Stimulated activated naive B cell treated with anti-CD40 and anti-IgM and Interleukin-4, amounts not matched to agents 10 μg/mL and 1 μg/mL and 100 μg/mL, for 72 hours (primary cell): ENCODE measurements around the gene KRAS.
A peak's percentile ranks its signal among the peaks of the same experiment; 100 is the strongest.

Source experiments
- ATAC-seq, 2 donors: fragments of 150-1000 bp; cut with Tn5 transposase; replicated peaks; 2 replicates each; pipeline ENCODE4 v1.10.0; 2021; ENCODE audit warnings: moderate library complexity in 1 of 2
- DNase-seq: peaks from one replicate; pipeline ENCODE4 v3.0.0; 2021
- H3K27ac Mint-ChIP-seq: one replicate; pipeline ENCODE4 v1.8.0; 2022; ENCODE audit warnings: mild to moderate bottlenecking, mixed read lengths
- H3K27me3 Mint-ChIP-seq, 2 donors: one replicate each; pipeline ENCODE4 v1.8.0; 2022; ENCODE audit warnings: mixed read lengths in 2 of 2
- H3K36me3 Mint-ChIP-seq, 2 donors: one replicate each; pipeline ENCODE4 v1.8.0; 2022; ENCODE audit warnings: mixed read lengths in 2 of 2, mild to moderate bottlenecking in 1 of 2
- H3K4me1 Mint-ChIP-seq, 2 donors: one replicate each; pipeline ENCODE4 v1.8.0; 2022; ENCODE audit warnings: mixed read lengths in 2 of 2, mild to moderate bottlenecking in 1 of 2
- H3K4me3 Mint-ChIP-seq, 2 donors: one replicate each; pipeline ENCODE4 v1.8.0; 2022; ENCODE audit warnings: mild to moderate bottlenecking in 2 of 2, mixed read lengths in 2 of 2, moderate library complexity in 1 of 2
- H3K9me3 Mint-ChIP-seq, 2 donors: one replicate each; pipeline ENCODE4 v1.8.0; 2022; ENCODE audit warnings: mixed read lengths in 2 of 2, mild to moderate bottlenecking in 1 of 2

Gene KRAS

DNA sequence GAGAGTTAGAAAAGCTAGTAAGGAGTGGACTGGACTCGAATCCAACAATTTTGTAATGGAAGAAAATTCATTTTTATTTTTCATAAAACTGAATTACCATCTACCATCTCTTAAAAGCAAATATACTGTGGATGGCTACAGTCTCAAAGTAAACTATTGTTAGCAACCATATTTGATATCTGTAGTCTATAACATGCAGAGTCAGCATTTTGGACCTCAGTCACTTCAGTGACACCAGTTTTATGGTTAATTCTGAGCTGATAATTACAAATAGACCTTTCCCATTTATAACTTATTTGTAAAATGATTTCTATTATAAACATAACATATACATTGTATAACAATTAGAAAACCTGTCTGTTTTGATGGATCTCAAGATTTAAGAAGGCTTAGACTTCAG, 2.0 kb downstream of the KRAS start:
- peaks cover 28 to 33% of the 10 kb centered on the region in 2 donors for H3K36me3 Mint-ChIP-seq
- ATAC-seq (no peak), DNase-seq (no peak)
- no peak overlapping the region for H3K27ac Mint-ChIP-seq
- peak overlapping the region; percentile 65 to 94 for H3K4me3 Mint-ChIP-seq
- peaks cover 4 to 5% of the 10 kb centered on the region in 2 donors for H3K9me3 Mint-ChIP-seq
- H3K27me3 Mint-ChIP-seq = no peaks in the 10 kb centered on the region
- H3K4me1 Mint-ChIP-seq = peaks cover 30 to 61% of the 10 kb centered on the region in 2 donors

DNA sequence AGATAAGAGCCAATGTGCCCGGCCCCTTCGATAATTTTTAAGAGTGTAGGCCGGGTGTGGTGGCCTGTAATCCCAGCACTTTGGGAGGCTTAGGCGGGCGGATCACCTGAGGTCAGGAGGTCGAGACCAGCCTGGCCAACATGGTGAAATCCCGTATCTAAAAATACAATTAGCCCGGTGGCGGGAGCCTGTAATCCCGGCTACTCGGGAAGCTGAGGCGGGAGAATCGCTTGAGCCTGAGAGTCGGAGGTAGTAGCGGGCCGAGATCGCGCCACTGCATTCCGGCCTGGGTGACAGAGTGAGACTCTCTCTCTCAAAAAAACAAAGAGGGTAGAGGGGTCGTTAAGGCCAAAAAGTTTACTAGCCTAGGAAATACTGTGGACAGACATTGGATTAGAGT, 2.6 kb downstream of the KRAS start:
- Mint-ChIP-seq H3K4me3 (peak overlapping the region in 1 of 2 donors; percentile 43), H3K36me3 (peaks cover 28 to 34% of the 10 kb centered on the region in 2 donors), H3K9me3 (peaks cover 4 to 5% of the 10 kb centered on the region in 2 donors), H3K27me3 (no peaks in the 10 kb centered on the region), H3K4me1 (peaks cover 24 to 55% of the 10 kb centered on the region in 2 donors), H3K27ac (no peak overlapping the region)
- DNase-seq = no peak
- no peak for ATAC-seq

DNA sequence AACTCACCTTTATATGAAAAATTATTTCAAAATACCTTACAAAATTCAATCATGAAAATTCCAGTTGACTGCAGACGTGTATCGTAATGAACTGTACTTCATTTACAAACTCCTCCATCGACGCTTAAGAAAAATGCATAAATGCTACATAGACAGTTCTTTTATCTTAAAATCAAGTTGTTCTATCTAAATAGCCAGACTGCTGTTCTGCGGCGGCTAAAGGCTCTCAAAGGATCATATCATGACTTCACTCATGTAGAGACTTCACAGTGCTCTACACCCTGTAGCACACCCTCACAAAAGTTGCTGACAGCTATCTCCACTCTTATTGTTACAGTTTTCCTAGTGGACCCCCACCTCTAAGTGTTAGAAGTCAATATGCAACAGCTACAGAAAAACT, 5.2 kb downstream of the KRAS start:
- Mint-ChIP-seq H3K9me3 (peaks cover 0 to 2% of the 10 kb centered on the region in 2 donors), H3K4me3 (no peak overlapping the region)

DNA sequence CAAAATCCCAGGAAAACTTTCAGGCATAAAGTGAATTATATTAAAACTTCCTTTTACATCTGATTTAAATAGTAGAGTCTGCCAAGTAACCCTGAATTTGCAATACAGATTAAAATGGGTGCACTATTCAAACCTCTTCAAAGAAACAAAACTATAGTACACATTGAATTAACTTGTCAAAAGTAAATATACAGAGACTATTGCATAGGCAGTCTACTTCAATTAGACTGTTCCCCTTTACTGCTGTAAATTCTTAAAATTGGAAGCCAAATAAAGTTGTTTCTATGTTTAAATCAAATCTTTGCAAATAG, 7.1 kb downstream of the KRAS start:
- peaks cover 32 to 44% of the 10 kb centered on the region in 2 donors for H3K36me3 Mint-ChIP-seq
- H3K27me3 Mint-ChIP-seq = no peaks in the 10 kb centered on the region
- DNase-seq (no peak), ATAC-seq (no peak)
- no peak overlapping the region for H3K27ac Mint-ChIP-seq
- no peak overlapping the region for H3K4me3 Mint-ChIP-seq
- H3K4me1 Mint-ChIP-seq = peaks cover 14 to 25% of the 10 kb centered on the region in 2 donors
- peaks cover 0 to 2% of the 10 kb centered on the region in 2 donors for H3K9me3 Mint-ChIP-seq

More for the DNA sequence above, 5.2 kb downstream of the KRAS start:
- H3K27me3 Mint-ChIP-seq = no peaks in the 10 kb centered on the region
- DNase-seq = no peak
- peaks cover 31 to 40% of the 10 kb centered on the region in 2 donors for H3K36me3 Mint-ChIP-seq
- no peak overlapping the region for H3K27ac Mint-ChIP-seq
- no peak for ATAC-seq
- peaks cover 14 to 37% of the 10 kb centered on the region in 2 donors for H3K4me1 Mint-ChIP-seq

DNA sequence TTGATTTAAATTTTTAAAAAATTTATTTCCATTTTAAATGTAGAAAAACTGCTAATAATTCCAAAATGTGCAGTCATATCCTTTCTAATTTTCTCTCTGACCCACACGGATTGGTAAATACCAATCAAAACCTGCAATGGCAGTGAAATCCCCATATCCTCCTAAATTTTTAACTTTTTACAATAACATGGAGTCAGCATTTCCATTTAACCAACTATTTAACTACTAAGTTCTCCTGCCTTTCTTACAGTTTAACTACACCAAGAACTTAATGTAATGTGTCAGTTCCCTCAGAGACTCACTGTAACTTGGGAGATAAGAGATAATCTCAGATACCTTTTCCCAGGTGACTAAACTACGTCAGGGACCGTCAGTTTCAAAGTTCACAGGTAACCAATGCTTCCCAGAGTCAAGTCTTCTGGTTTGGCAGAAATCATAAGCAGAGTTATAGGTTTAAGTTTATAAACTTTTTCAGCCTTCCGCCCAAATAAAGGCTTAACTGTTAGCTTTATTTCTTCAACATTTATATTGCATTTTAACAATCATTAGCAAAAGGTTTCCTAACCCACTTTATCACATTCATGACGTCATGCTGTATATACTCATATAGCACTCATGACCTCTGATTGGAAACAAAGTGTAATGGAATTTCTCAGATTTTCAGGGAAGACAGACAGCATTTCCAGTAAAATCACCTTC, 7.6 kb downstream of the KRAS start:
- DNase-seq (no peak), ATAC-seq (no peak)
- Mint-ChIP-seq H3K27me3 (no peaks in the 10 kb centered on the region), H3K36me3 (peaks cover 29 to 47% of the 10 kb centered on the region in 2 donors), H3K4me1 (peaks cover 14 to 20% of the 10 kb centered on the region in 2 donors), H3K27ac (peak overlapping the region; percentile 39), H3K4me3 (no peak overlapping the region), H3K9me3 (peaks cover 0 to 2% of the 10 kb centered on the region in 2 donors)

DNA sequence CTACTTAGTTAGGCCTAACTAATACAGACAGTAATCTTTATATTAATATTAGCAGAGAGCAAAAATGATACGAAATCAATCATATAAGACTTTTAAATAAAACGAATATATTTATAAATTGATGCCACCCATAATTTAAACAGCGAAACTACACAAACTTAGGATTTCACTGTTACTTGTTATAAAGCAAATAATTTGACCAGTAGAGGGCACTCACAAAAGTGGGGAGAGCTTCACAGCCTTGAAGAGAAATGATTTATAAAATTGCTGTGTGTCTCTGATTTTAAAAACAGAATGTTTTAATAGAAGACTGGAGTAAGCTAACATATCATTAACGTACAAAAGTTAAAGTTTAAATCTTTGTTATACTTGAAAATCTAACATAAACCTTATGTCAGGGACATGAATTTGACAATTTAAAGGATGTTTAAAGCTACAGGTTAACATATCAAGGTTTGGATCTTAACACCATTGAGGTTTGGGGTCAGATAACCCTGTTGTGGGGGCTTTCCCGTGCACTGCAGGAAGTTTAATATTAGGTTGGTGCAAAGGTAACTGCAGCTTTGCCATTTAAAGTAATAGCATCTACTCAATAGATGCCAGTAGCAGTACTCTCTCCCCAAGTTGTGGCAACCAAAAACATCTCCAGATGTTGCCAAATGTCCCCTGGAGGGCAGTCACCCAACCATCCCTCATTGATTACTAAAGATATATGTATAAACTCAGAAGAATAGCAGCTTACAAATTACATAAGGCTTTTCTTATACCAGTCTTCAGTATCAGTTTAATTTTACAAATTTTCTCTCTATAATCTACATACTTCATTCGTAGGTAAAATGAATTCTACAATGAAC, 9.3 kb downstream of the KRAS start:
- Mint-ChIP-seq H3K4me3 (no peak overlapping the region), H3K27me3 (no peaks in the 10 kb centered on the region), H3K36me3 (peaks cover 33 to 49% of the 10 kb centered on the region in 2 donors), H3K27ac (no peak overlapping the region), H3K4me1 (peaks cover 18 to 21% of the 10 kb centered on the region in 2 donors), H3K9me3 (peaks cover 0 to 2% of the 10 kb centered on the region in 2 donors)
- peak; percentile 69 to 77 for ATAC-seq
- no peak for DNase-seq

DNA sequence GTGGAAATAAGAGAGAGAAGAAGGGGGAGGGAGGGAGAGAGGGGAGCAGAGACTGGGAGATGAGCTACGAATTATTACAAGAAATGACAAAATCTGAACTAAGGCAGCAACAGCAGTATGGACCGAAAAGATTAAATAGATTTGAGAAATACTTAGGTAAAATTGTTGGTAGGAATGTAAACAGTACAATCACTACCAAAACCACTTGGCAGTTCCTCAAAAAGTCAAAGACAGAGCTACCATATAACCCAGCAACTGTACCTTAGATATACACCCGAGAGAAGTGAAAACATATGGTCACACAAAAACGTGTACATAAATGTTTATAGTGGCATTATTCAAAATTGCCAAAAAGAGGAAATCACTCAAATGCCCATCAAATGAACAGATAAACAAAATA, 14.1 kb downstream of the KRAS start:
- H3K27ac Mint-ChIP-seq = no peak overlapping the region
- DNase-seq = no peak
- peaks cover 30 to 49% of the 10 kb centered on the region in 2 donors for H3K36me3 Mint-ChIP-seq
- peaks cover 14 to 18% of the 10 kb centered on the region in 2 donors for H3K4me1 Mint-ChIP-seq
- no peaks in the 10 kb centered on the region for H3K27me3 Mint-ChIP-seq
- no peaks in the 10 kb centered on the region for H3K9me3 Mint-ChIP-seq
- no peak for ATAC-seq
- H3K4me3 Mint-ChIP-seq = no peak overlapping the region

DNA sequence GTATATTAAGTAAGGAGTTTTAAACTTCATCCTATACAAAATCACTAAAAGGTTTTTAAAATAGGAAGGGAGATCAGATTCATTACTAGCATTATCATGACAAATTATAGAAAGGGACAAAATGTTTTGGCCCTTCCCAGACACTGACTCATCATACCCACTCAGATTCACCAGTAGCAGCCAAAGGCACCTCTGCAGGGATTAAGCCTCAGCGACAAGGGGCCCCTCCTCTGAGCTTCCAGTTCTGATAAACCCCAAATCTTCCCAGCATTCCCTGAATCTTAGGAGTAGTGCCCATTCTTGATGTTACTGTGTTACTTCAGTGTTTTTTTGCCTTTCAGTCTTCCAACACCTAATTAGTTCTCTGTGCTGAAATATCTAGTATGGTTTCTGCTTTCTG, 14.5 kb downstream of the KRAS start:
- DNase-seq (no peak), ATAC-seq (no peak)
- no peaks in the 10 kb centered on the region for H3K27me3 Mint-ChIP-seq
- no peak overlapping the region for H3K4me3 Mint-ChIP-seq
- peaks cover 32 to 49% of the 10 kb centered on the region in 2 donors for H3K36me3 Mint-ChIP-seq
- no peak overlapping the region for H3K27ac Mint-ChIP-seq
- peaks cover 14 to 18% of the 10 kb centered on the region in 2 donors for H3K4me1 Mint-ChIP-seq
- no peaks in the 10 kb centered on the region for H3K9me3 Mint-ChIP-seq

DNA sequence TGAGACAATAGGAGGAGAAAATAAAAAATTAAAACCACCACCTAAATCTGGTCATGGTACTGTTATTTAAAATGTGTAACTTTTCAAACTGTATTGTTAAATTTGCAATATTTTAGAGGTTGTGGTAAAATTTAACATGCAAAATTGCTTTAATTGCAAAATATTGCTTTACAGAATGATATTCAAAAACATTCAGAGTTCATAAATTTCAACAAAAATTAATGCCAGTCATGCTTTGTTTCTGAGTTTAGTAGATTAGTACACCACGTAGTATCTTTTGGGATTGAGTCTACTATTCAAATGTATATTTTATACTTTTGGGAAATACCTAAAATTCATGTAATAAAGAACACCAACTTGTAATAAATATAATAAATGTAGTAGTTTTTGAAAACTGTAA, 37.4 kb downstream of the KRAS start:
- Mint-ChIP-seq H3K36me3 (peaks cover 16 to 19% of the 10 kb centered on the region in 2 donors), H3K9me3 (no peaks in the 10 kb centered on the region), H3K27me3 (no peaks in the 10 kb centered on the region), H3K4me3 (no peak overlapping the region), H3K4me1 (no peaks in the 10 kb centered on the region), H3K27ac (no peak overlapping the region)
- ATAC-seq (no peak), DNase-seq (no peak)

DNA sequence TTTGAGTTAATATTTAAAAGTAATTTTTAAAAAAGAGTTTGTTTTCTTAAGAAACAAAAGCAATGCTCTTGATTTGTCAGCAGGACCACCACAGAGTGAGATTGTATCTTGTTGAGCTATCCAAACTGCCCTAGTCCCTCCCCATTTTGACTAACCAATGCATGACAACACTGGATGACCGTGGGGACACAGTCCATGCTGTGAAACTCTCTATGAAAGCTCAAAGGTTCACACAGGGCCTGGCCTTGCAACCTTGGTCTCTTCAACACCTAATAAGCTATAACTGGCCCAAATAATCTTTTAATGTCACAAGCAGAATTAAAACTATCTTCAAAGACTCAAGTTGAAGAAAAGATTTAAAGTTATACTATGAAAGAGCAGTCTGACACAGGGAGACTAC, 42.2 kb downstream of the KRAS start:
- H3K4me1 Mint-ChIP-seq = no peaks in the 10 kb centered on the region
- H3K27me3 Mint-ChIP-seq = no peaks in the 10 kb centered on the region
- no peak for DNase-seq
- peaks cover 6 to 14% of the 10 kb centered on the region in 2 donors for H3K36me3 Mint-ChIP-seq
- H3K9me3 Mint-ChIP-seq = no peaks in the 10 kb centered on the region
- no peak overlapping the region for H3K4me3 Mint-ChIP-seq
- no peak overlapping the region for H3K27ac Mint-ChIP-seq
- no peak for ATAC-seq

DNA sequence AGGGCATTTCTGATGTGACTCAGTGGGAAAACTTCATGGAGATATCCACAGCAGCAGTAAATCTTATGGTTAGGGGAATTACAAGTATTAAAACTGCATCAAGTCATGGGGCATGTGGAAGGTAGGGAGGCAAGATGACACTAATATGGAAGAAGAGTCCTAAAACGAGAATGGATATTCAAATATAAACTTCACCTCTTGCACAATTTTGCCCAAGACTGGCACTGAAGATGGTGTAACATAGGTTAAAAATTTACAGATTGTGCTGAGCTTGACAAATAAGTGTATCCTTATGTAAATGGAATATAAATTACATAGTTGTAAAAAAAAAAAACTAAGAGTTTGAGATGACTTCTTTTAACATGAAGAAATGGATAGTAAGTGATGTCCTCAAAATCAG, 42.9 kb downstream of the KRAS start:
- DNase-seq (no peak), ATAC-seq (no peak)
- Mint-ChIP-seq H3K4me1 (no peaks in the 10 kb centered on the region), H3K9me3 (no peaks in the 10 kb centered on the region), H3K27ac (no peak overlapping the region), H3K4me3 (no peak overlapping the region), H3K27me3 (no peaks in the 10 kb centered on the region), H3K36me3 (peaks cover 10 to 18% of the 10 kb centered on the region in 2 donors)

DNA sequence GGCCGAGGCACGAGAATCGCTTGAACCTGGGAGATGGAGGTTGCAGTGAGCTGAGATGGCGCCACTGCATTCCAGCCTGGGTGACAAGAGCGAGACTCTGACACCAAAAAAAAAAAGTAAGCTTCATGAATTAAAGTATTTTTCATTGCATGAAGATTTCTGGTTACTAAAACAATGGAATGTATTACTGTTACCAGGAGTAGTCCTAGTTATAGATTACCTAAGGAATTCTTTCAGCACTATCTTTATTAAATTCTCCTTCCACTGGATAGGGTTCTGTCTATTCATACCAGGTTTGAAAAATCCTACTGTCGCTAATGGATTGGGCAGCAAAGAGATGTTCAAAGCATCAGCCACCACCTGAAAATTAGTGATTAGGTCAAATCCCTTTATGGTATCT, 43.3 kb downstream of the KRAS start:
- H3K9me3 Mint-ChIP-seq = no peaks in the 10 kb centered on the region
- DNase-seq = no peak
- H3K27ac Mint-ChIP-seq = no peak overlapping the region
- ATAC-seq = no peak
- peaks cover 0 to 2% of the 10 kb centered on the region in 2 donors for H3K4me1 Mint-ChIP-seq
- H3K27me3 Mint-ChIP-seq = no peaks in the 10 kb centered on the region
- H3K36me3 Mint-ChIP-seq = peaks cover 11 to 19% of the 10 kb centered on the region in 2 donors
- no peak overlapping the region for H3K4me3 Mint-ChIP-seq

DNA sequence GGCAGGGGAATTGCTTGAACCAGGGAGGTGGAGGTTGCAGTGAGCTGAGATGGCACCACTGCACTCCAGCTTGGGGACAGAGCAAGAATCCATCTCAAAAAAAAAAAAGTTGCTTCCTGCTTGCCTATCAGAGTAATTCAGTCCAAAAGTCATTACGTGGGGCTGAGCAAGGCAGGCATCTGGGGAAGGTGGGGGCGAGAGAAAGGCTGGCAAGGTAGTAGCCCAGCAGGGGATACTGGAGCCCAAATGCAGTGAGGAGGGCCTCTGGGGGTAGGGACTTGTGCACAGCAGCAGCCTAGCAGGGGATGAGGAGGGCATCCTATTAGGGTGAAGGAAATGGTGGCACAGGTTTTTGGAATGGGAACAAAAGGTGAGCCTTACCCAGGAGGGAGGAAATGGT, 48.6 kb downstream of the KRAS start:
- H3K27me3 Mint-ChIP-seq = no peaks in the 10 kb centered on the region
- H3K4me3 Mint-ChIP-seq = no peak overlapping the region
- no peaks in the 10 kb centered on the region for H3K9me3 Mint-ChIP-seq
- ATAC-seq (no peak), DNase-seq (no peak)
- no peak overlapping the region for H3K27ac Mint-ChIP-seq
- peaks cover 10 to 28% of the 10 kb centered on the region in 2 donors for H3K4me1 Mint-ChIP-seq
- peaks cover 20 to 33% of the 10 kb centered on the region in 2 donors for H3K36me3 Mint-ChIP-seq

DNA sequence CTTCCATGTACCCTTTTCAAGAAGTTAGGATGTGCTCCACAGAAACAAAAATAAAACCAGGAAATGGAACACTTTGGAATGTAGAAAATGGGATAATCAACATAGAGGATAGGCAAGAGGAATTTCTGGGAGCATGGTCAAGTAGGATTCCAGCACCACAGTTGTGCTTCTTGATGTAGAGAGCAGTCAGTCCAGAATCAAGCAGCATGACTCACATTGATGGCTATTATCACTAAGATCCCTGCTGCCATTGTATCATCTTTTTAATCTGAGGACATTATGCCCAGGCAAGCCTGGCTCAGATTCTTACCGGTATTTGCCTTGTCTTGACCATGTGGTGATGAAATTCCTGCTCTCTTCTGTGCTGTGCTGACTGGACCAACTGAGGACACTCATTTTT, 50.0 kb downstream of the KRAS start:
- Mint-ChIP-seq H3K27ac (no peak overlapping the region), H3K27me3 (no peaks in the 10 kb centered on the region), H3K4me3 (no peak overlapping the region), H3K36me3 (peaks cover 20 to 27% of the 10 kb centered on the region in 2 donors), H3K9me3 (no peaks in the 10 kb centered on the region), H3K4me1 (peaks cover 11 to 28% of the 10 kb centered on the region in 2 donors)
- ATAC-seq (no peak), DNase-seq (no peak)

DNA sequence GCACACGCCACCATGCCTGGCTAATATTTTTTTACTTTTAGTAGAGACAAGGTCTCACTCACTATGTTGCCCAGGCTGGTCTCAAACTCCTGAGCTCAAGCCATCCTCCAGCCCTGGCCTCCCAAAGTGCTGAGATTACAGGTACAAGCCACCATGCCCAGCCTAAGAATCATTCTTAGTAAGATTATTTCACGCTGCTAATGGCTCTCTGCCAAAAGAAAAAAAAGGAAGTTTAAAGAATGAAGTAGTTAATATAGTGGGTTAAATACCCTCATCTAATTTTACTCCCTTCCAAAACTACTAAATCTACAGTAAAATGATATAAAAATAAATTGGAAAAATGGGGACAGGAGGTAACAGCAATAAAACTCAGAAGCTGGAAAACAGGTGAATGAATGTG, 53.1 kb downstream of the KRAS start:
- DNase-seq (no peak), ATAC-seq (no peak)
- H3K36me3 Mint-ChIP-seq = peaks cover 17 to 23% of the 10 kb centered on the region in 2 donors
- no peak overlapping the region for H3K27ac Mint-ChIP-seq
- peaks cover 14 to 39% of the 10 kb centered on the region in 2 donors for H3K4me1 Mint-ChIP-seq
- no peaks in the 10 kb centered on the region for H3K27me3 Mint-ChIP-seq
- H3K4me3 Mint-ChIP-seq = no peak overlapping the region
- H3K9me3 Mint-ChIP-seq = no peaks in the 10 kb centered on the region
